Activated CD8-positive, alpha-beta memory T cell treated with anti-CD3 and anti-CD28 coated beads, Interleukin-2, amount 50 U/mL, for 4 hours (primary cell): ENCODE measurements around the gene OPN1LW.
"Not testable (repeated sequence)": the region's sequence is repeated elsewhere in the genome, so short reads cannot be mapped to it uniquely, and the experiment has no call there.

Experiments
- DNase-seq: peaks from one replicate; pipeline ENCODE4 v3.0.0-alpha.2; 2020

The OPN1LW gene

GRCh38 chrX:154135458-154136229 is 8.4 kb upstream of the OPN1LW start:
- DNase-seq = no peak

GRCh38 chrX:154136627-154137161 is 7.3 kb upstream of the OPN1LW start:
- DNase-seq = peak; percentile 72

- DNase-seq = no peak
Observed at GRCh38 chrX:154138857-154139256, 5.2 kb upstream of the OPN1LW start.

GRCh38 chrX:154140206-154140605 is 3.8 kb upstream of the OPN1LW start:
- DNase-seq = no peak

- no peak for DNase-seq
Observed at GRCh38 chrX:154140742-154141141, 3.3 kb upstream of the OPN1LW start.

GRCh38 chrX:154142386-154142785 is 1.7 kb upstream of the OPN1LW start:
- no peak for DNase-seq

- DNase-seq = no peak
Observed at GRCh38 chrX:154142950-154143745, 895 bp upstream of the OPN1LW start.

- DNase-seq = not testable (repeated sequence)
Observed at GRCh38 chrX:154151030-154151429, 7.0 kb downstream of the OPN1LW start.

GRCh38 chrX:154156221-154156620 is 12.2 kb downstream of the OPN1LW start:
- DNase-seq = not testable (repeated sequence)

GRCh38 chrX:154157207-154157606 is 13.2 kb downstream of the OPN1LW start:
- DNase-seq = not testable (repeated sequence)

- not testable (repeated sequence) for DNase-seq
Observed at GRCh38 chrX:154159345-154159744, 15.3 kb downstream of the OPN1LW start.

- not testable (repeated sequence) for DNase-seq
Observed at GRCh38 chrX:154164902-154165301, 20.9 kb downstream of the OPN1LW start.

GRCh38 chrX:154168384-154168783 is 24.3 kb downstream of the OPN1LW start:
- not testable (repeated sequence) for DNase-seq

GRCh38 chrX:154172535-154172943 is 28.5 kb downstream of the OPN1LW start:
- DNase-seq = not testable (repeated sequence)

- DNase-seq = not testable (repeated sequence)
Observed at GRCh38 chrX:154174356-154174755, 30.3 kb downstream of the OPN1LW start.

- not testable (repeated sequence) for DNase-seq
Observed at GRCh38 chrX:154182296-154182695, 38.3 kb downstream of the OPN1LW start, which contains the start of gene OPN1MW. TSS of gene OPN1MW (plus strand) at chrX:154182596. CDS start at chrX:154182678, 82 bp downstream.

- not testable (repeated sequence) for DNase-seq
Observed at GRCh38 chrX:154183794-154184193, 39.8 kb downstream of the OPN1LW start.

GRCh38 chrX:154192846-154193245 is 48.8 kb downstream of the OPN1LW start:
- DNase-seq = not testable (repeated sequence)

GRCh38 chrX:154194316-154194715 is 50.3 kb downstream of the OPN1LW start:
- not testable (repeated sequence) for DNase-seq

GRCh38 chrX:154196466-154196865 is 52.4 kb downstream of the OPN1LW start:
- not testable (repeated sequence) for DNase-seq
